ENCODE data around the gene GAL3ST2. TPM values are rescaled to one million over a fixed set of nuclear protein-coding genes. Genes with fewer than 3 reads are reported as not detected.
"Not testable (repeated sequence)": the region's sequence is repeated elsewhere in the genome, so short reads cannot be mapped to it uniquely, and the experiment has no call there.

The GAL3ST2 gene
- total RNA-seq, 4 donors from 2014 or later, result 1.6 TPM; not detected in 3

- Histone ChIP-seq H3K27ac (no peak overlapping the region), H3K4me1 (peaks cover 0 to 6% of the 10 kb centered on the region in 2 donors), H3K9me3 (no peaks in the 10 kb centered on the region), H3K27me3 (no peaks in the 10 kb centered on the region), H3K36me3 (no peaks in the 10 kb centered on the region), H3K4me3 (no peak overlapping the region)
- intact Hi-C loops (cut with DNase I; ENCODE audit: low total_unique reads) (no loop called here), in situ Hi-C loops (cut with MboI; ENCODE audit: low sequenced_read_pairs in 4 of 4) (no loop called here)
- TF ChIP-seq POLR2A (IDR thresholded peaks at IDR 0.05) (no peak), CTCF (IDR thresholded peaks at IDR 0.05 in 4 of 5, conservative IDR thresholded peaks at IDR 0.05 in 1 of 5) (no peak)
- no peak for ATAC-seq
- DNase-seq, result no peak
Observed at GRCh38 chr2:241815477-241816430, 39.1 kb downstream of the GAL3ST2 start.

GRCh38 chr2:241816431-241817121, 40.0 kb downstream of the GAL3ST2 start:
- in situ Hi-C loops (cut with MboI; ENCODE audit: low sequenced_read_pairs in 4 of 4) (no loop called here), intact Hi-C loops (cut with DNase I; ENCODE audit: low total_unique reads) (no loop called here)
- H3K27me3 ChIP-seq, result no peaks in the 10 kb centered on the region
- H3K4me3 ChIP-seq, result no peak overlapping the region
- H3K9me3 ChIP-seq, result no peaks in the 10 kb centered on the region
- ATAC-seq (no peak), DNase-seq (peak in 1 of 2 donors; percentile 6)
- H3K27ac ChIP-seq, result no peak overlapping the region
- H3K36me3 ChIP-seq, result no peaks in the 10 kb centered on the region
- no peaks in the 10 kb centered on the region for H3K4me1 ChIP-seq
- TF ChIP-seq POLR2A (IDR thresholded peaks at IDR 0.05), result no peak

GRCh38 chr2:241817126-241817820, 40.7 kb downstream of the GAL3ST2 start:
- no peaks in the 10 kb centered on the region for H3K9me3 ChIP-seq
- H3K27ac ChIP-seq, result no peak overlapping the region
- no peak overlapping the region for H3K4me3 ChIP-seq
- TF ChIP-seq POLR2A (IDR thresholded peaks at IDR 0.05) (no peak), CTCF (IDR thresholded peaks at IDR 0.05 in 4 of 5, conservative IDR thresholded peaks at IDR 0.05 in 1 of 5) (no peak)
- DNase-seq, result peak in 1 of 2 donors; percentile 11
- no peaks in the 10 kb centered on the region for H3K36me3 ChIP-seq
- H3K4me1 ChIP-seq, result no peaks in the 10 kb centered on the region
- ATAC-seq, result no peak
- no peaks in the 10 kb centered on the region for H3K27me3 ChIP-seq
- in situ Hi-C loops (cut with MboI; ENCODE audit: low sequenced_read_pairs in 4 of 4) (no loop called here), intact Hi-C loops (cut with DNase I; ENCODE audit: low total_unique reads) (no loop called here)

GRCh38 chr2:241817821-241818215, 41.2 kb downstream of the GAL3ST2 start:
- H3K9me3 ChIP-seq; in situ Hi-C loops (cut with MboI; ENCODE audit: low sequenced_read_pairs in 4 of 4); intact Hi-C loops (cut with DNase I; ENCODE audit: low total_unique reads); H3K4me1 ChIP-seq; H3K27me3 ChIP-seq; H3K36me3 ChIP-seq; H3K27ac ChIP-seq; ATAC-seq; DNase-seq; H3K4me3 ChIP-seq: not testable (repeated sequence)

- Histone ChIP-seq H3K4me3 (no peak overlapping the region), H3K9me3 (no peaks in the 10 kb centered on the region), H3K27me3 (no peaks in the 10 kb centered on the region), H3K27ac (no peak overlapping the region), H3K36me3 (no peaks in the 10 kb centered on the region), H3K4me1 (no peaks in the 10 kb centered on the region)
- TF ChIP-seq POLR2A (IDR thresholded peaks at IDR 0.05) (no peak), CTCF (IDR thresholded peaks at IDR 0.05 in 4 of 5, conservative IDR thresholded peaks at IDR 0.05 in 1 of 5) (no peak)
- in situ Hi-C loops (cut with MboI; ENCODE audit: low sequenced_read_pairs in 4 of 4), result no loop called here
- DNase-seq (peak in 1 of 2 donors; percentile 9), ATAC-seq (no peak)
- intact Hi-C loops (cut with DNase I; ENCODE audit: low total_unique reads), result no loop called here
Observed at GRCh38 chr2:241818229-241818942, 41.8 kb downstream of the GAL3ST2 start.

Measured in gastrocnemius medialis (tissue), 4 donors.